HepG2 (cell line): ENCODE data around the gene ZC3H7B. TPM values are rescaled to one million over a fixed set of nuclear protein-coding genes. Genes with fewer than 3 reads are reported as not detected.

Experiments used
- FOXO1 ChIP-seq: sonication (generic); formaldehyde crosslinking; IDR thresholded peaks from 2 replicates; pipeline ENCODE4 v1.4.0; 2020; ENCODE audit warnings: missing genetic modification reagents
- FOXP1 ChIP-seq, 2 experiments: fragments of 450-650 bp in 1 of 2; IDR thresholded peaks; 2 replicates each; pipeline ENCODE4 v1.6.1; 2017 to 2018; ENCODE audit warnings: antibody characterized with exemption in 1 of 2
- HNRNPK ChIP-seq: fragments of 200-400 bp; formaldehyde crosslinking; IDR thresholded peaks from 2 replicates; pipeline ENCODE4 v1.6.1; 2018; ENCODE audit warnings: low read length, low read depth, moderate library complexity, mild to moderate bottlenecking; ENCODE audit not compliant: poor library complexity, severe bottlenecking
- HNRNPUL1 ChIP-seq: fragments of 200-400 bp; formaldehyde crosslinking; IDR thresholded peaks from 2 replicates; pipeline ENCODE4 v1.6.1; 2017; ENCODE audit warnings: low read depth, mild to moderate bottlenecking, low read length, moderate library complexity
- KLF9 ChIP-seq: IDR thresholded peaks from 2 replicates; pipeline ENCODE4 v1.6.1; 2016; ENCODE audit warnings: low read depth
- KMT2B ChIP-seq: IDR thresholded peaks from 2 replicates; pipeline ENCODE4 v1.6.1; 2016; ENCODE audit warnings: missing genetic modification reagents, missing compliant biosample characterization
- NKX3-1 ChIP-seq: sonication (generic); formaldehyde crosslinking; IDR thresholded peaks from 2 replicates; pipeline ENCODE4 v1.5.0; 2020; ENCODE audit warnings: missing genetic modification reagents
- SATB2 ChIP-seq: sonication (generic); formaldehyde crosslinking; IDR thresholded peaks from 2 replicates; pipeline ENCODE4 v1.5.0; 2020; ENCODE audit warnings: missing genetic modification reagents
- SCMH1 ChIP-seq: sonication (generic); formaldehyde crosslinking; IDR thresholded peaks from 2 replicates; pipeline ENCODE4 v1.9.0; 2021; ENCODE audit warnings: missing genetic modification reagents, mild to moderate bottlenecking, borderline replicate concordance
- ZFP41 ChIP-seq: sonication (generic); formaldehyde crosslinking; IDR thresholded peaks from 2 replicates; pipeline ENCODE4 v1.4.0; 2020; ENCODE audit warnings: mild to moderate bottlenecking, missing genetic modification reagents, borderline replicate concordance
- ZNF10 ChIP-seq: sonication (generic); formaldehyde crosslinking; IDR thresholded peaks from 2 replicates; pipeline ENCODE4 v1.4.0; 2020; ENCODE audit warnings: mild to moderate bottlenecking, low read depth, missing genetic modification reagents, borderline replicate concordance
- ZNF143 ChIP-seq: sonication (generic); formaldehyde crosslinking; IDR thresholded peaks from 2 replicates; pipeline ENCODE4 v1.4.0; 2020; ENCODE audit warnings: missing genetic modification reagents
- ZNF180 ChIP-seq: sonication (generic); formaldehyde crosslinking; IDR thresholded peaks from 2 replicates; pipeline ENCODE4 v1.4.0; 2020; ENCODE audit warnings: low read depth, missing genetic modification reagents, borderline replicate concordance
- ZNF317 ChIP-seq: sonication (generic); formaldehyde crosslinking; IDR thresholded peaks from 2 replicates; pipeline ENCODE4 v1.5.0; 2020; ENCODE audit warnings: mild to moderate bottlenecking, missing genetic modification reagents
- ZNF547 ChIP-seq: sonication (generic); formaldehyde crosslinking; IDR thresholded peaks from 2 replicates; pipeline ENCODE4 v1.5.1; 2020; ENCODE audit warnings: mild to moderate bottlenecking, missing genetic modification reagents
- ZNF569 ChIP-seq: sonication (generic); formaldehyde crosslinking; IDR thresholded peaks from 2 replicates; pipeline ENCODE4 v1.5.0; 2020; ENCODE audit warnings: mild to moderate bottlenecking, missing genetic modification reagents, moderate library complexity, borderline replicate concordance
- polyA plus RNA-seq, 8 experiments: library from polyadenylated mRNA; depleted of rRNA in 3 of 8; stranded (reverse) in 7 of 8; unstranded in 1 of 8; fragments of >200 nt; fragmentation: Illumina TruSeq in 4 of 8; extraction: Trizol in 4 of 8; gene quantifications; 2 replicates each; pipeline versions ENCODE4 v1.2.1 to v1.2.3, GENCODE V29; 2011 to 2016; ENCODE audit warnings: low read depth in 4 of 8, missing spikeins in 1 of 8, mixed read lengths in 1 of 8; ENCODE audit not compliant: insufficient read depth in 1 of 8
- total RNA-seq, 5 experiments: library from RNA; depleted of rRNA; stranded (reverse); fragments of >200 nt; fragmentation: Illumina TruSeq; extraction: Trizol; gene quantifications; 2 replicates each; pipeline ENCODE4 v1.2.3, GENCODE V29; 2016; ENCODE audit warnings: low read depth in 1 of 5
- TF ChIP-seq, protein P1 (sequence below): sonication (generic); formaldehyde crosslinking; IDR thresholded peaks from 2 replicates; pipeline ENCODE4 v1.5.0; 2020; ENCODE audit warnings: mild to moderate bottlenecking, missing genetic modification reagents, borderline replicate concordance
- TF ChIP-seq, protein P2 (sequence below): sonication (generic); formaldehyde crosslinking; IDR thresholded peaks from 2 replicates; pipeline ENCODE4 v1.4.0; 2020; ENCODE audit warnings: mild to moderate bottlenecking, missing genetic modification reagents
- TF ChIP-seq, protein P3 (sequence below): sonication (generic); formaldehyde crosslinking; IDR thresholded peaks from 2 replicates; pipeline ENCODE4 v1.4.0; 2020; ENCODE audit warnings: missing genetic modification reagents
- TF ChIP-seq, protein P4 (sequence below): sonication (generic); IDR thresholded peaks from 2 replicates; pipeline ENCODE4 v1.6.1; 2016; ENCODE audit warnings: low read depth, borderline replicate concordance
- TF ChIP-seq, protein P5 (sequence below): IDR thresholded peaks from 2 replicates; pipeline ENCODE4 v1.6.1; 2016; ENCODE audit warnings: missing compliant biosample characterization, missing genetic modification reagents, borderline replicate concordance

Gene ZC3H7B
- total and polyA plus RNA-seq, 2 of the 13 experiments (the other 11 are each of a cell fraction or from before 2014, with no cell fraction given), result 26.4 to 37.2 TPM

DNA sequence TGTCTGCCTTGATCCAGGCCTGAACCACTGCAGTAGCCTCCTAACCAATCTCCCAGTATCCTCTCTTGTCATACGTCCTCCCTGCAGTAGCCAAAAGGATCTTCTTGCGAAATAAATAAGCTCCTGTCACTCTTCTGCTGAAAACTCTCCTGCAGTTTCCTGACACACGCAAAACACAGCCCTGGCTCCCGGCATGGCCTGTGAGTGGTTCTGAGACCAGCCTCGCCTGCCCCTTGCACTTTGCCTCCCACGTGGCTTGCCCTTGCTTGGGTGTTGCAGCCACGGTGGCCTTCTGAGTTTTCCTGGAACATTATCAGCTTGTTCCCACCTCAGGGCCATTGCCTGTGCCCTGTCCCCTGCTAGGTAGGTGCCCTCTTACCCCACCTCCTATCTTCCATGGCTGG is 7.2 kb downstream of the ZC3H7B start (continued):
- peak; percentile 62; the same call in 1 of the 2 replicates for TF ChIP-seq FOXO1 (CRISPR knock-in tag)
- TF ChIP-seq SCMH1 (CRISPR knock-in tag), result no peak
- TF ChIP-seq ZNF10, result no peak
- TF ChIP-seq, protein P1, sequence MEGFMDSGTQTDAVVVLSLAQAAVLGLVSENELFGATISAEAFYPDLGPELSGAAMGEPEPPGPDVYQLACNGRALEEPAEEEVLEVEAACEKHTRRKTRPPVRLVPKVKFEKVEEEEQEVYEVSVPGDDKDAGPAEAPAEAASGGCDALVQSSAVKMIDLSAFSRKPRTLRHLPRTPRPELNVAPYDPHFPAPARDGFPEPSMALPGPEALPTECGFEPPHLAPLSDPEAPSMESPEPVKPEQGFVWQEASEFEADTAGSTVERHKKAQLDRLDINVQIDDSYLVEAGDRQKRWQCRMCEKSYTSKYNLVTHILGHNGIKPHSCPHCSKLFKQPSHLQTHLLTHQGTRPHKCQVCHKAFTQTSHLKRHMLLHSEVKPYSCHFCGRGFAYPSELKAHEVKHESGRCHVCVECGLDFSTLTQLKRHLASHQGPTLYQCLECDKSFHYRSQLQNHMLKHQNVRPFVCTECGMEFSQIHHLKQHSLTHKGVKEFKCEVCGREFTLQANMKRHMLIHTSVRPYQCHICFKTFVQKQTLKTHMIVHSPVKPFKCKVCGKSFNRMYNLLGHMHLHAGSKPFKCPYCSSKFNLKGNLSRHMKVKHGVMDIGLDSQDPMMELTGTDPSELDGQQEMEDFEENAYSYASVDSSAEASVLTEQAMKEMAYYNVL (CRISPR knock-in tag), result peak; percentile 24; the same call in 1 of the 2 replicates
- TF ChIP-seq ZFP41 (CRISPR knock-in tag), result no peak; the same call in 1 of the 2 replicates
- TF ChIP-seq, protein P2, sequence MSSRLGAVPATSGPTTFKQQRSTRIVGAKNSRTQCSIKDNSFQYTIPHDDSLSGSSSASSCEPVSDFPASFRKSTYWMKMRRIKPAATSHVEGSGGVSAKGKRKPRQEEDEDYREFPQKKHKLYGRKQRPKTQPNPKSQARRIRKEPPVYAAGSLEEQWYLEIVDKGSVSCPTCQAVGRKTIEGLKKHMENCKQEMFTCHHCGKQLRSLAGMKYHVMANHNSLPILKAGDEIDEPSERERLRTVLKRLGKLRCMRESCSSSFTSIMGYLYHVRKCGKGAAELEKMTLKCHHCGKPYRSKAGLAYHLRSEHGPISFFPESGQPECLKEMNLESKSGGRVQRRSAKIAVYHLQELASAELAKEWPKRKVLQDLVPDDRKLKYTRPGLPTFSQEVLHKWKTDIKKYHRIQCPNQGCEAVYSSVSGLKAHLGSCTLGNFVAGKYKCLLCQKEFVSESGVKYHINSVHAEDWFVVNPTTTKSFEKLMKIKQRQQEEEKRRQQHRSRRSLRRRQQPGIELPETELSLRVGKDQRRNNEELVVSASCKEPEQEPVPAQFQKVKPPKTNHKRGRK (CRISPR knock-in tag), result no peak
- TF ChIP-seq, protein P3, sequence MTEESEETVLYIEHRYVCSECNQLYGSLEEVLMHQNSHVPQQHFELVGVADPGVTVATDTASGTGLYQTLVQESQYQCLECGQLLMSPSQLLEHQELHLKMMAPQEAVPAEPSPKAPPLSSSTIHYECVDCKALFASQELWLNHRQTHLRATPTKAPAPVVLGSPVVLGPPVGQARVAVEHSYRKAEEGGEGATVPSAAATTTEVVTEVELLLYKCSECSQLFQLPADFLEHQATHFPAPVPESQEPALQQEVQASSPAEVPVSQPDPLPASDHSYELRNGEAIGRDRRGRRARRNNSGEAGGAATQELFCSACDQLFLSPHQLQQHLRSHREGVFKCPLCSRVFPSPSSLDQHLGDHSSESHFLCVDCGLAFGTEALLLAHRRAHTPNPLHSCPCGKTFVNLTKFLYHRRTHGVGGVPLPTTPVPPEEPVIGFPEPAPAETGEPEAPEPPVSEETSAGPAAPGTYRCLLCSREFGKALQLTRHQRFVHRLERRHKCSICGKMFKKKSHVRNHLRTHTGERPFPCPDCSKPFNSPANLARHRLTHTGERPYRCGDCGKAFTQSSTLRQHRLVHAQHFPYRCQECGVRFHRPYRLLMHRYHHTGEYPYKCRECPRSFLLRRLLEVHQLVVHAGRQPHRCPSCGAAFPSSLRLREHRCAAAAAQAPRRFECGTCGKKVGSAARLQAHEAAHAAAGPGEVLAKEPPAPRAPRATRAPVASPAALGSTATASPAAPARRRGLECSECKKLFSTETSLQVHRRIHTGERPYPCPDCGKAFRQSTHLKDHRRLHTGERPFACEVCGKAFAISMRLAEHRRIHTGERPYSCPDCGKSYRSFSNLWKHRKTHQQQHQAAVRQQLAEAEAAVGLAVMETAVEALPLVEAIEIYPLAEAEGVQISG (CRISPR knock-in tag), result peak; percentile 73
- no peak for TF ChIP-seq KMT2B
- 0 out of 2 replicates have a peak, but pooled peaks have one; percentile 61 for TF ChIP-seq NKX3-1 (CRISPR knock-in tag)
- TF ChIP-seq ZNF143, result peak; percentile 74
- TF ChIP-seq SATB2 (CRISPR knock-in tag), result no peak
- TF ChIP-seq FOXP1 (IDR thresholded peaks at IDR 0.05), result no peak
- TF ChIP-seq FOXP1 (CRISPR knock-in tag; IDR thresholded peaks at IDR 0.05), result peak; percentile 16; the same call in 1 of the 2 replicates
- no peak for TF ChIP-seq ZNF569 (CRISPR knock-in tag)
- TF ChIP-seq ZNF180 (CRISPR knock-in tag), result no peak
- TF ChIP-seq KLF9 (CRISPR knock-in tag), result 0 out of 2 replicates have a peak, but pooled peaks have one; percentile 63
- TF ChIP-seq, protein P4, sequence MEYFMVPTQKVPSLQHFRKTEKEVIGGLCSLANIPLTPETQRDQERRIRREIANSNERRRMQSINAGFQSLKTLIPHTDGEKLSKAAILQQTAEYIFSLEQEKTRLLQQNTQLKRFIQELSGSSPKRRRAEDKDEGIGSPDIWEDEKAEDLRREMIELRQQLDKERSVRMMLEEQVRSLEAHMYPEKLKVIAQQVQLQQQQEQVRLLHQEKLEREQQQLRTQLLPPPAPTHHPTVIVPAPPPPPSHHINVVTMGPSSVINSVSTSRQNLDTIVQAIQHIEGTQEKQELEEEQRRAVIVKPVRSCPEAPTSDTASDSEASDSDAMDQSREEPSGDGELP, result peak; percentile 31; the same call in 1 of the 2 replicates
- peak; percentile 84; the same call in 1 of the 2 replicates for TF ChIP-seq ZNF317 (CRISPR knock-in tag)
- TF ChIP-seq HNRNPUL1, result no peak
- TF ChIP-seq HNRNPK, result no peak
- TF ChIP-seq ZNF547, result no peak
- TF ChIP-seq, protein P5, sequence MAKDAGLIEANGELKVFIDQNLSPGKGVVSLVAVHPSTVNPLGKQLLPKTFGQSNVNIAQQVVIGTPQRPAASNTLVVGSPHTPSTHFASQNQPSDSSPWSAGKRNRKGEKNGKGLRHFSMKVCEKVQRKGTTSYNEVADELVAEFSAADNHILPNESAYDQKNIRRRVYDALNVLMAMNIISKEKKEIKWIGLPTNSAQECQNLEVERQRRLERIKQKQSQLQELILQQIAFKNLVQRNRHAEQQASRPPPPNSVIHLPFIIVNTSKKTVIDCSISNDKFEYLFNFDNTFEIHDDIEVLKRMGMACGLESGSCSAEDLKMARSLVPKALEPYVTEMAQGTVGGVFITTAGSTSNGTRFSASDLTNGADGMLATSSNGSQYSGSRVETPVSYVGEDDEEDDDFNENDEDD (CRISPR knock-in tag), result peak; percentile 92; the same call in 1 of the 2 replicates
